GOT3 (cell line): ENCODE measurements around the gene PALLD.

Experiments
- DNase-seq: peaks from one replicate; lab custom pipeline; 2025; ENCODE audit warnings: mixed read lengths; lab: John Stamatoyannopoulos, UW

PALLD gene

GRCh38 chr4:168877511-168878491, 380.9 kb downstream of the PALLD start:
- no peak for DNase-seq

- DNase-seq, result no peak
Measured at GRCh38 chr4:168878623-168879022, 381.8 kb downstream of the PALLD start.

GRCh38 chr4:168879188-168879587, 382.3 kb downstream of the PALLD start:
- DNase-seq, result no peak

- no peak for DNase-seq
Measured at GRCh38 chr4:168880072-168880675, 383.3 kb downstream of the PALLD start.

- no peak for DNase-seq
Measured at GRCh38 chr4:168880811-168881595, 384.2 kb downstream of the PALLD start.

- no peak for DNase-seq
Measured at GRCh38 chr4:168881781-168882420, 385.0 kb downstream of the PALLD start.

GRCh38 chr4:168882650-168883233, 385.9 kb downstream of the PALLD start:
- DNase-seq, result no peak

GRCh38 chr4:168883513-168883912, 386.7 kb downstream of the PALLD start:
- no peak for DNase-seq

GRCh38 chr4:168884251-168885124, 387.6 kb downstream of the PALLD start:
- no peak for DNase-seq

- no peak for DNase-seq
Measured at GRCh38 chr4:168885400-168885799, 388.5 kb downstream of the PALLD start.

GRCh38 chr4:168886351-168886750, 389.5 kb downstream of the PALLD start:
- DNase-seq, result no peak

GRCh38 chr4:168887809-168888208, 391.0 kb downstream of the PALLD start:
- no peak for DNase-seq

- DNase-seq, result no peak
Measured at GRCh38 chr4:168888715-168889215, 391.9 kb downstream of the PALLD start.

- DNase-seq, result no peak
Measured at GRCh38 chr4:168891086-168891485, 394.2 kb downstream of the PALLD start.

- no peak for DNase-seq
Measured at GRCh38 chr4:168891688-168892087, 394.8 kb downstream of the PALLD start.

GRCh38 chr4:168892475-168892874, 395.6 kb downstream of the PALLD start:
- no peak for DNase-seq

GRCh38 chr4:168893205-168893604, 396.4 kb downstream of the PALLD start:
- no peak for DNase-seq

- DNase-seq, result no peak
Measured at GRCh38 chr4:168893807-168894206, 397.0 kb downstream of the PALLD start.

GRCh38 chr4:168900080-168900479, 403.2 kb downstream of the PALLD start:
- no peak for DNase-seq

- DNase-seq, result no peak
Measured at GRCh38 chr4:168907119-168907698, 410.4 kb downstream of the PALLD start.
